ENCODE results near the gene KBTBD7. TPM values are rescaled to one million over a fixed set of nuclear protein-coding genes. Genes with fewer than 3 reads are reported as not detected.

Gene KBTBD7
- total RNA-seq, 1 donor from 2014 or later, result 11.1 TPM

DNA sequence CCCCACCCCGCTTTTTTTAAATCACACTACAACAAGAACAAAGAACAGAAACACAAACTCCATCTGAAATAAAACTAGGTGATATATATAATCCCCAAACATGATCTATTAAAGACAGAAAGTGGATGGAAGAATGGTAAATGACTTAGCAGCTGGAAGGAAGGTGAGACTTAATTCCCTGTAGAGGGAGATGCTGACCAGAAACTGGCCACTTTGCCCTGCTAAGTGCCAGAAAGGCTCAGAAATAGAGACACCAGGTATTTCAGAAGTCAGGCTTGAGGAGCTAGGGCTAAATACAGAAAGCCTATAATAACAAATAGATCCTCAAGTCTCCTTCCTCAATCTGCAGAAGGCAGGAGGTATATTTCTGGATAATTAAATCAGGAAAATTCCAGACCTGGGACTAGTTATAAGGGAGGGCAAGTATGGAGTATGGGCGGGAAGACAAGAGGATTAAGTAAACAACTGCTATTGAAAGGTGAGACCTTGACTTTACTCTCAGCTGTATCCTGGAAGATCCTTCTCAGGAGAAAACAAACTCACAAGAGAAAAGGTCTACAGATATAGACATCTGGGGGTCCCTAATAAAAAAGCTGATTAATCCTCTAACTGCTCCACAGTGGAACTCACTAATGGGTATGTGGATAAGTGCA is 36.8 kb upstream of the KBTBD7 start:
- H3K27me3 Mint-ChIP-seq (ENCODE audit: low read depth), result no peaks in the 10 kb centered on the region
- peaks cover 35% of the 10 kb centered on the region for H3K36me3 Mint-ChIP-seq
- H3K27ac Mint-ChIP-seq, result no peak overlapping the region
- H3K4me3 Mint-ChIP-seq, result no peak overlapping the region
- no peaks in the 10 kb centered on the region for H3K9me3 Mint-ChIP-seq
- H3K4me1 Mint-ChIP-seq, result no peaks in the 10 kb centered on the region
- no peak for DNase-seq (ENCODE audit: low spot score in 2 of 2, unreplicated experiment in 2 of 2)
- no peak for TF ChIP-seq CTCF (IDR thresholded peaks at IDR 0.05; ENCODE audit: unreplicated experiment)

GRCh38 chr13:41229356-41229755 is 35.0 kb upstream of the KBTBD7 start:
- no peak for DNase-seq (ENCODE audit: low spot score in 2 of 2, unreplicated experiment in 2 of 2)
- TF ChIP-seq CTCF (IDR thresholded peaks at IDR 0.05; ENCODE audit: unreplicated experiment), result no peak
- Mint-ChIP-seq H3K4me3 (no peak overlapping the region), H3K27me3 (ENCODE audit: low read depth) (no peaks in the 10 kb centered on the region), H3K4me1 (no peaks in the 10 kb centered on the region), H3K9me3 (no peaks in the 10 kb centered on the region), H3K27ac (no peak overlapping the region), H3K36me3 (peaks cover 26% of the 10 kb centered on the region)

GRCh38 chr13:41224113-41225110 is 30.0 kb upstream of the KBTBD7 start:
- TF ChIP-seq CTCF (IDR thresholded peaks at IDR 0.05; ENCODE audit: unreplicated experiment), result no peak
- DNase-seq (ENCODE audit: low spot score in 2 of 2, unreplicated experiment in 2 of 2), result no peak
- Mint-ChIP-seq H3K36me3 (peaks cover 7% of the 10 kb centered on the region), H3K4me3 (no peak overlapping the region), H3K4me1 (no peaks in the 10 kb centered on the region), H3K27me3 (ENCODE audit: low read depth) (no peaks in the 10 kb centered on the region), H3K27ac (no peak overlapping the region), H3K9me3 (no peaks in the 10 kb centered on the region)

DNA sequence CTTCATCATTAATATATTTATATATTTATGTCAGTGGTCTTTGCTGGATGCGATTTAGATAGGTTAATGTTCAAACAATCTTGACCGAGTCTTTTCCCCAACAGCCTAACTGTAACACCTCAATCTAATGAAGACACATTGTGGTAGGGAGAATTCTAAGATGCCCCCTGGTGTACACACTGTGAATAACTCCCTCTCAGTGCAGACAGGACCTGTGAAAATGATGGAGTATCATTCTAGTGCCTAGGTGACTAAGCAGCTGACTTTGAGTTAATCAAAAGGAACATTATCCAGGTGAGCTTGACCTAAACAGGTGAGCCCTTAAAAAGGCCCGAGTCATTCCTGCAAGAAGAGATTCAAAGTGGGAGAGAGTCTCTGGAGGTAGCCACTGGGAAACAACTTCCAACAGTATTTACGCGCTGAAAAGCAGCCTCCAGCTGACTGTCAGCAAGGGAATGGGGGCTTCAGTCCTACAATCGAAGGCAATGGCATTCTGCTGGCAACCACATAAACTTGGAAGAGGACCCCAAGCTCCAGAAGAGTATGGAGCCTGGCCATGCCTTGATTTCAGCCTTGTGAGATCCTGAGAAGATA is 28.0 kb upstream of the KBTBD7 start:
- no peaks in the 10 kb centered on the region for H3K27me3 Mint-ChIP-seq (ENCODE audit: low read depth)
- no peak overlapping the region for H3K27ac Mint-ChIP-seq
- H3K4me3 Mint-ChIP-seq, result no peak overlapping the region
- no peaks in the 10 kb centered on the region for H3K9me3 Mint-ChIP-seq
- TF ChIP-seq CTCF (IDR thresholded peaks at IDR 0.05; ENCODE audit: unreplicated experiment), result peak; percentile 71
- H3K36me3 Mint-ChIP-seq, result peaks cover 6% of the 10 kb centered on the region
- DNase-seq (ENCODE audit: low spot score in 2 of 2, unreplicated experiment in 2 of 2), result no peak
- H3K4me1 Mint-ChIP-seq, result no peaks in the 10 kb centered on the region

- no peak for DNase-seq (ENCODE audit: low spot score in 2 of 2, unreplicated experiment in 2 of 2)
- Mint-ChIP-seq H3K4me3 (no peak overlapping the region), H3K27ac (no peak overlapping the region), H3K36me3 (peaks cover 8% of the 10 kb centered on the region), H3K9me3 (no peaks in the 10 kb centered on the region), H3K4me1 (no peaks in the 10 kb centered on the region), H3K27me3 (ENCODE audit: low read depth) (no peaks in the 10 kb centered on the region)
- no peak for TF ChIP-seq CTCF (IDR thresholded peaks at IDR 0.05; ENCODE audit: unreplicated experiment)
Observed at GRCh38 chr13:41220401-41220800, 26.0 kb upstream of the KBTBD7 start.

All from mesothelial cell of epicardium (in vitro differentiated cells).